ENCODE results near the gene CAPN12. TPM values are rescaled to one million over a fixed set of nuclear protein-coding genes. Genes with fewer than 3 reads are reported as not detected.
"Not testable (repeated sequence)": the region's sequence is repeated elsewhere in the genome, so short reads cannot be mapped to it uniquely, and the experiment has no call there.

Gene CAPN12
- total RNA-seq, 1 experiment from 2014 or later = not detected

DNA sequence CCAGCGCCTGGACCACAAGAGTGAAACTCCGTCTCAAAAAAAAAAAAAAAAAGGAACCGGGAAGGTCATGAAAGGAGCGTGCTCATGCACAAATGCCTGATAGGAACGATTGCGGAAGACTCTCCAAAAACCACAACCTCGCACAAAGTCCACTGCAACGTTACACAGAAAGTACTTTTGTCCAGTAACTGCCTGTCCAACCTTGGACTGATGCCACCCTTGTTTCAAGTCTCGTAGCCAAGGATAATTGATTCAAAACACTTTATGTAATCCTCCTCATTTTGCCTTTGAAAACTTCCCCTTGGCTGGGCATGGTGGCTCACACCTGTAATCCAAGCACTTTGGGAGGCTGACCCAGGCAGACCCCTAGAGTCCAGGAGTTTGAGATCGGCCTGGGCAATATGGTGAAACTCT lies 15.3 kb upstream of the CAPN12 start:
- intact Hi-C loops (cut with micrococcal nuclease) = no loop called here
- Mint-ChIP-seq H3K36me3 (ENCODE audit: insufficient read depth, unreplicated experiment) (no peaks in the 10 kb centered on the region), H3K27ac (ENCODE audit: low read depth, unreplicated experiment) (no peak overlapping the region), H3K4me3 (ENCODE audit: unreplicated experiment) (no peak overlapping the region), H3K27me3 (ENCODE audit: insufficient read depth, unreplicated experiment) (no peaks in the 10 kb centered on the region), H3K4me1 (ENCODE audit: insufficient read depth, unreplicated experiment) (no peaks in the 10 kb centered on the region), H3K9me3 (ENCODE audit: unreplicated experiment) (no peaks in the 10 kb centered on the region)
- TF ChIP-seq, protein P1, sequence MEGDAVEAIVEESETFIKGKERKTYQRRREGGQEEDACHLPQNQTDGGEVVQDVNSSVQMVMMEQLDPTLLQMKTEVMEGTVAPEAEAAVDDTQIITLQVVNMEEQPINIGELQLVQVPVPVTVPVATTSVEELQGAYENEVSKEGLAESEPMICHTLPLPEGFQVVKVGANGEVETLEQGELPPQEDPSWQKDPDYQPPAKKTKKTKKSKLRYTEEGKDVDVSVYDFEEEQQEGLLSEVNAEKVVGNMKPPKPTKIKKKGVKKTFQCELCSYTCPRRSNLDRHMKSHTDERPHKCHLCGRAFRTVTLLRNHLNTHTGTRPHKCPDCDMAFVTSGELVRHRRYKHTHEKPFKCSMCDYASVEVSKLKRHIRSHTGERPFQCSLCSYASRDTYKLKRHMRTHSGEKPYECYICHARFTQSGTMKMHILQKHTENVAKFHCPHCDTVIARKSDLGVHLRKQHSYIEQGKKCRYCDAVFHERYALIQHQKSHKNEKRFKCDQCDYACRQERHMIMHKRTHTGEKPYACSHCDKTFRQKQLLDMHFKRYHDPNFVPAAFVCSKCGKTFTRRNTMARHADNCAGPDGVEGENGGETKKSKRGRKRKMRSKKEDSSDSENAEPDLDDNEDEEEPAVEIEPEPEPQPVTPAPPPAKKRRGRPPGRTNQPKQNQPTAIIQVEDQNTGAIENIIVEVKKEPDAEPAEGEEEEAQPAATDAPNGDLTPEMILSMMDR (IDR thresholded peaks at IDR 0.05; ENCODE audit: unreplicated experiment) = no peak
- DNase-seq (ENCODE audit: unreplicated experiment) = no peak
- CTCF ChIA-PET = interaction anchor here (0.6 kb wide), 1 partner anchor 171 kb away, joined by 4 read pairs; the partner anchor contains the start of genes MRPS12 and SARS2
- BruUV-seq (replicated peaks) = no TSS peak
- POLR2A ChIA-PET = no interaction called here

DNA sequence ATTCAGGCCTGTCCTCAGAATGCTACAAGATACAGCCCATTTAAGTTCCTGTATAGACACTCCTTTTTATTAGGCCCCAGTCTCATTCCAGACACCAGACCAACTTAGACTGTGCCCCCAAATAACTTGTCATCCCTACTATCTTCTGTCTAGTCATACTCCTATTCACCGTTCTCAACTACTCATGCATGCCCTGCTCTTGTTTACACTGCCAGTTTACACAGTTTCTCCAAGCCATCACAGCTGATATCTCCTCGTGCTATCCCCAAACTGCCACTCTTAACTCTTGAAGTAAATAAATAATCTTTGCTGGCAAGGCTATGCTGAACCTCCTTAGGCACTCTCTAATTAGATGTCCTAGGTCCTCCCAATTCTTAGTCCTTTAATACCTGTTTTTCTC lies 9.9 kb upstream of the CAPN12 start:
- H3K4me1 Mint-ChIP-seq (ENCODE audit: insufficient read depth, unreplicated experiment); intact Hi-C loops (cut with micrococcal nuclease); BruUV-seq (replicated peaks); H3K27ac Mint-ChIP-seq (ENCODE audit: low read depth, unreplicated experiment); DNase-seq (ENCODE audit: unreplicated experiment); H3K9me3 Mint-ChIP-seq (ENCODE audit: unreplicated experiment); CTCF ChIA-PET; H3K36me3 Mint-ChIP-seq (ENCODE audit: insufficient read depth, unreplicated experiment); H3K27me3 Mint-ChIP-seq (ENCODE audit: insufficient read depth, unreplicated experiment); H3K4me3 Mint-ChIP-seq (ENCODE audit: unreplicated experiment); POLR2A ChIA-PET: not testable (repeated sequence)

DNA sequence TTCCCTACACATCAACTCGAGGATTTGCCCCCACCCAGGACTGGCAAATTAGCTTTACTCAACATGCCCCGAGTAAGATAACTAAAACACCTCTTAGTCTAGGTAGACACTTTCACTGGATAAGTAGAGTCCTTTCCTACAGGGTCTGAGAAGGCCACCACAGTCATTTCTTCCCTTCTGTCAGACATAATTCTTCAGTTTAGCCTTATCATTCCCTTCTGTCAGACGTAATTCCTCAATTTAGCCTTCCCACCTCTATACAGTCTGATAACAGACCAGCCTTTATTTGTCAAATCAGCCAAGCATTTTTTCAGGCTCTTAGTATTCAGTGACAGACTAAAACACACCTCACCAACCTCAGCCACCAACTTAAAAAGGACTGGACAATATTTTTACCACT lies 9.5 kb upstream of the CAPN12 start:
- H3K4me3 Mint-ChIP-seq (ENCODE audit: unreplicated experiment); intact Hi-C loops (cut with micrococcal nuclease); H3K9me3 Mint-ChIP-seq (ENCODE audit: unreplicated experiment); POLR2A ChIA-PET; H3K27me3 Mint-ChIP-seq (ENCODE audit: insufficient read depth, unreplicated experiment); H3K27ac Mint-ChIP-seq (ENCODE audit: low read depth, unreplicated experiment); H3K4me1 Mint-ChIP-seq (ENCODE audit: insufficient read depth, unreplicated experiment); H3K36me3 Mint-ChIP-seq (ENCODE audit: insufficient read depth, unreplicated experiment); DNase-seq (ENCODE audit: unreplicated experiment); BruUV-seq (replicated peaks); CTCF ChIA-PET: not testable (repeated sequence)

DNA sequence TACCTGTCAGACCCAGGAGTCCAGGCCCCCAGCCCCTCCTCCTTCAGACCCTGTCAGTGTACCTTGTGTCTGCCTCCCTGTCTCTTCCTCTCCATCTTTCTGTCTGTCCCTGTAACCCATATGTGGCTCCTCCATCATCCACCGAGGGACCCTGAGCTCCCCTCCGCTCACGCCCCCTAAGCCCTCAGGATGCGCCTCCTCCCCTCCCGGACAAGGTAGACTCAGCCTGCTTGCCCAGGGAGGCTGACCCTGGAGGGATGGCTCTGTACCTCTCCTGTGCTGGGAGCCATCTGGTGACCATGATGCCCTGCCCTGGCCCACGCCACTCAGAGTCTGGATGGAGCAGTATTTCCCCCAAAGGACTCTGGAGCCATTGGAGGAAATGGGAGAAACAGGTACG lies 1.0 kb upstream of the CAPN12 start:
- no peaks in the 10 kb centered on the region for H3K4me1 Mint-ChIP-seq (ENCODE audit: insufficient read depth, unreplicated experiment)
- ChIA-PET CTCF (interaction anchor here (0.7 kb wide), 1 partner anchor 141 kb away, joined by 3 read pairs; no protein-coding TSS in a partner anchor), POLR2A (interaction anchor here (0.6 kb wide), 1 partner anchor 186 kb away, joined by 3 read pairs; no protein-coding TSS in a partner anchor)
- H3K9me3 Mint-ChIP-seq (ENCODE audit: unreplicated experiment) = no peaks in the 10 kb centered on the region
- no peak overlapping the region for H3K27ac Mint-ChIP-seq (ENCODE audit: low read depth, unreplicated experiment)
- H3K27me3 Mint-ChIP-seq (ENCODE audit: insufficient read depth, unreplicated experiment) = no peaks in the 10 kb centered on the region
- no TSS peak for BruUV-seq (replicated peaks)
- DNase-seq (ENCODE audit: unreplicated experiment) = no peak
- intact Hi-C loops (cut with micrococcal nuclease) = no loop called here
- no peaks in the 10 kb centered on the region for H3K36me3 Mint-ChIP-seq (ENCODE audit: insufficient read depth, unreplicated experiment)
- TF ChIP-seq, protein P1 (IDR thresholded peaks at IDR 0.05; ENCODE audit: unreplicated experiment) = no peak
- H3K4me3 Mint-ChIP-seq (ENCODE audit: unreplicated experiment) = no peak overlapping the region

DNA sequence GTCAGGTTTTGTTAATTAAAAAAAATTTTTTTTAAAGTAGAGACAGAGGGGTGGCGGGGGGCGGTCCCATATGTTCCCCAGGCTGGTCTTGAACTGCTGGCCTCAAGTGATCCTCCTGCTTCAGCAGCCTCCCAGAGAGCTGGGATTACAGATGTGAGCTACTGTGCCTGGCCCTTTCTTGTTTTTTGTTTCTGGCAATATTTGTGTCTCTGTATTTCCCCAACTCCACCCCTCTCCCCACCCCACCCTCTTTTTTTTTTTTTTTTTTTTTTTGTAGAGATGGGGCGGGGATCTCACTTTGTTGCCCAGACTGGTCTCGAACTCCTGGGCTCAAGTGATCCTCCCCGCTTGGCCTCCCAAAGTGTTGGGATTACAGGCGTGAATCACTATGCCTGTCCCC lies 600 bp upstream of the CAPN12 start:
- Mint-ChIP-seq H3K27ac (ENCODE audit: low read depth, unreplicated experiment) (no peak overlapping the region), H3K27me3 (ENCODE audit: insufficient read depth, unreplicated experiment) (no peaks in the 10 kb centered on the region), H3K4me3 (ENCODE audit: unreplicated experiment) (no peak overlapping the region), H3K9me3 (ENCODE audit: unreplicated experiment) (no peaks in the 10 kb centered on the region), H3K4me1 (ENCODE audit: insufficient read depth, unreplicated experiment) (no peaks in the 10 kb centered on the region), H3K36me3 (ENCODE audit: insufficient read depth, unreplicated experiment) (no peaks in the 10 kb centered on the region)
- intact Hi-C loops (cut with micrococcal nuclease) = no loop called here
- POLR2A ChIA-PET = interaction anchor here (0.6 kb wide), 1 partner anchor 187 kb away, joined by 3 read pairs; no protein-coding TSS in a partner anchor
- no peak for DNase-seq (ENCODE audit: unreplicated experiment)
- CTCF ChIA-PET = interaction anchor here (0.6 to 0.7 kb wide), 2 partner anchors 142 to 198 kb away, joined by 3 to 6 read pairs; no protein-coding TSS in a partner anchor
- TF ChIP-seq, protein P1 (IDR thresholded peaks at IDR 0.05; ENCODE audit: unreplicated experiment) = no peak
- no TSS peak for BruUV-seq (replicated peaks)
